NCI-H526 (cell line): ENCODE data around the gene SORL1.

ENCODE experiments used
- DNase-seq, 2 experiments: peaks; one replicate each; lab custom pipeline; 2025; lab: John Stamatoyannopoulos, UW

The SORL1 gene

GRCh38 chr11:121536126-121536525, 84.0 kb downstream of the SORL1 start:
- no peak for DNase-seq

DNA sequence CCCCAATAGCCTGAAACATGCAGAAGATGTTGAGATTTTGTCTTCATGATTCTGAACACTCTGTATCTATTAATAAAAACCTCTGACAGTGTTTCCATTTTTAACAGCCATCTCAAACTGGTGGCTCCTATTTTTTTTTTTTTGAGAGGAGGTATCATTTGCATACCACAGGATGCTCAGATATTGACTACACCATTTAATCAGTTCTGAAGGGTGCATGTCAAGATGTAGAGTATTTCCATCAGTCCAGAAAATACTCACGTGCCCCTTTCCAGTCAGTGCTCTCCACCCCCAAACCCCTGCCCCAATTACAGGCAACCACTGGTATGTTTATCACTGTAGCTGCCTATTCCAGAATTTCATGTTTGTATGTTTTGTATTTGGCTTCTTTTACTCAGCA, 85.9 kb downstream of the SORL1 start:
- peak in 1 of 2 experiments; percentile 19 for DNase-seq

DNA sequence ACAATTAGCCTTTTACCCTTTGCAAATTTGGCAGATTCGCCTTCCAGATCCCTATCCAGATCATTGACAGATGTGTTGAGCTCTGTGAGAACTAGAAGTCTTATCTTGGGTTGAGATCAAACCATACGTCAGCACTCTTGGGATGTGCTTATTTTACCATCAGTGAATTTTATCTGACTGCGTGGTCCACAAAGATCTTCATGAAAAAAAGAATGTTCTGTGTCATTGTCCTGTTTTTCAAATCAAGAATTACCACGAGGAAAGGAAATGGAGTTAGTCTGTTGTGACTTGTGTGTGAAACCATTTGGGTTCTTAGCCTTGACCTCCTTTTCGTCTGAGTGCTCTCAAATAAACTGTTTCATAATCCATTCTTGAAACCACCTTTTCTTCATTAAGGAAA, 86.9 kb downstream of the SORL1 start:
- DNase-seq, result no peak

- DNase-seq, result no peak
Observed at GRCh38 chr11:121540627-121541026, 88.5 kb downstream of the SORL1 start.

- no peak for DNase-seq
Observed at GRCh38 chr11:121543836-121544380, 91.8 kb downstream of the SORL1 start.

- no peak for DNase-seq
Observed at GRCh38 chr11:121544956-121545355, 92.8 kb downstream of the SORL1 start.

- DNase-seq, result no peak
Observed at GRCh38 chr11:121547574-121547973, 95.5 kb downstream of the SORL1 start.

DNA sequence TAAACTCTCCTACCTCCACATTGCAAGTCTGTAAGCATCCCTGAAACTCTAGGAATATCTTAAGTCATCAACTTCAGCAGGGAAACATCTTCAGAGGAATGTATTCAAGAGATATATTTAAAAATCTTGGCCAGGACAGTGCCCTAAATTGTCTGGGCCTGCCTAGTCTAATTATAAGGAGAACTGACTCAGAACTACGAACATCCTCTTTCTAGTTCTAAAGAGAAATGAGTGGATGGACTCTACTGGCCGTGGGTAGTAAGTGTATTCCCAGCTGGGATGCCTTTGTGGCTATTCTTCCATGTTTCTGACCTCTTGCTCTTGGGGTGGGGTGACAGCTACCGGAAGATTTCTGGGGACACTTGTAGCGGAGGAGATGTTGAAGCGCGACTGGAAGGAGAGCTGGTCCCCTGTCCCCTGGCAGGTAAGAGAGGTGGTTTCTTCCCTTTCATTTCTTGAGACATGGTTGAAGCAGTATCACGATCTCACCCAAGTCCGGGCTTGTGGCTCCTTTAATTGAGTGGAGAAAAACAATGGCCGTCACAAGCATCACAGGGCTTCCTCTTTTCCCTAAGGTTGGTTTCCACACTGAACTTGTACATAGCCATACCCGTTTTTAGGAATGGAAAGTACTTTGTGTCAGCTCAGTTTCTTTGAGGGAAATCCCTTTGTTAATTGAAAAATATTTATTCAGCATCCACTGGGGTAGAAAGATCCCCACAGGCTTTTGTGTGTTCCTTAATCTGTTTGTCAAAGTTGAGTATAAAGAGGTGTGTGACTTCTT, 98.3 kb downstream of the SORL1 start:
- no peak for DNase-seq

- no peak for DNase-seq
Observed at GRCh38 chr11:121551463-121551862, 99.3 kb downstream of the SORL1 start.

DNA sequence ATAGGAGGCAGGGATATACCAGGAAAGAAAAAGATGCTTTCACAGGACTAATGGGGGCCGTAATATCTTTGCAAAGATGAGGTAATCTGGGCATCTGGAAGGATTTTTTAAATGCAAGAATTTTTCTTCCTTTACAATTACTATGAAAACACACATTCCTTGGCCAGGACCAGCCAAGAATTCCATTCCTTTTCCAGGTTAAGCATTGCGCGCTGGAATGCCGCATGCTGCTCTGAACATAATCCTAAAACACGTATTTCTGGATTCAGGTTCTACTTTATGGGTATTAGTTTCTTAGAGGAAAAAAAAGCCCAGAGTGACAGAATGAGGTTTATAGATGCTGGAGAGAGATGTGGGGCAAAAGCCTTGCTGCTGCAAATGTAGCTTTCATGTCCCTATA, 100.0 kb downstream of the SORL1 start:
- no peak for DNase-seq

GRCh38 chr11:121552644-121553043, 100.5 kb downstream of the SORL1 start:
- no peak for DNase-seq

GRCh38 chr11:121553389-121553788, 101.3 kb downstream of the SORL1 start:
- DNase-seq, result no peak

DNA sequence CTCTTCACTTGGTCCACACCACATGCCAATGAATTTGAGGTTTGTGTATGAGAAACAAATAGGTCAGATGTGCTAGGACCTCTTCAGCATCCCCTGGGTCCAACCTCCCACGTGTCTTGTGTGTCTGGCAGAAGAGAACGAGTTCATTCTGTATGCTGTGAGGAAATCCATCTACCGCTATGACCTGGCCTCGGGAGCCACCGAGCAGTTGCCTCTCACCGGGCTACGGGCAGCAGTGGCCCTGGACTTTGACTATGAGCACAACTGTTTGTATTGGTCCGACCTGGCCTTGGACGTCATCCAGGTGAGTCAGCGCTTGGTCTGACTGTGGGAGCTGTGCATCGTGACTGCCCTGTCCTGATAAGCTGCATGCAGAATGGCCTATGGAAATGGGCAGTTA, 101.7 kb downstream of the SORL1 start:
- no peak for DNase-seq

GRCh38 chr11:121554552-121554951, 102.4 kb downstream of the SORL1 start:
- DNase-seq, result no peak

GRCh38 chr11:121555121-121555520, 103.0 kb downstream of the SORL1 start:
- DNase-seq, result no peak

GRCh38 chr11:121556937-121557336, 104.8 kb downstream of the SORL1 start:
- no peak for DNase-seq

GRCh38 chr11:121557348-121557747, 105.2 kb downstream of the SORL1 start:
- DNase-seq, result no peak

DNA sequence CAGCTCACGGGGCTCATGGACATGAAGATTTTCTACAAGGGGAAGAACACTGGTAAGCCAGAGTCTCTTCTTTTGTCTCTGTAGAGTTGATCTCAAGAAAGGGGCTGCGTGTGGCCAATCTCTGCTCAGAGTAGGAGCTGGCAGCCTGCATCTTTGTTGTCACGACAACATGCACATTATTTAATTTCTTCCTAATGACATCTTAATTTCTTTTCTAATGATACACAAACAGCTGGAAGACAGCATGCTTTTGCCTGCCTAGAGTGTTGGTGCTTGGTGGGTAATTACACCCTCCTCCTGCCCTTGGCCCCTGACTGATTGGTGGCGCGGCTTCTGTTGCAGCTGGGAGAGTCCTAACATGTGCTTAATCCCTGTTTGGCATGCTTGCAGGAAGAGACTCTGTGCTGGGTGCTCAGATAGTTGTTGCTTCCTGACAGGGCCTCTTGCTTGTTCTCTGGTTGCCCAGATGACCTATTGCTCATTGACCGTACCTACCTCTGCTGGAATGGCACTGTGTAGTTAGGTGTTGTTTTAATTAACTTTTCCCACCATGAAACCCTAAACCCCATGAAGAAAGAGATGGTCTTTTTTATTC, 107.6 kb downstream of the SORL1 start:
- no peak for DNase-seq

DNA sequence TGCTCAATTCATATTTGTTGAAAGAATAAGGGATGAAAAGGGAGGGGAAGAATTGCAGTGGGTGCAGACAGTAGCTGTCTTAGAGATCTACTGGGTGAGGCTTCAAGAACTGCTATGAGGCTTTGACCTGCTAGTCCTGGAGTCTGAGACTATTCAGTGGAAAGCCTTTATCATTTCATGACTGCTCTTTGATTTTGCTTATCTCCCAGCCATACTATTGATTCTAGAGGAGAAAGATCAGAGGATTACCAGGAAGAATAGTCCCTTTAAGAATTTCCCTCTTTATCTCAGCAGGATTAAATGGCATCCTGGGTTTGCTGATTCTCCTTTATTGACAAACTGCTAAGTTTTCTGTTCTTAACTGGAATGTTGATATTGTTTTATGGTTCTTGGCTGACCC, 108.1 kb downstream of the SORL1 start:
- DNase-seq, result no peak

DNA sequence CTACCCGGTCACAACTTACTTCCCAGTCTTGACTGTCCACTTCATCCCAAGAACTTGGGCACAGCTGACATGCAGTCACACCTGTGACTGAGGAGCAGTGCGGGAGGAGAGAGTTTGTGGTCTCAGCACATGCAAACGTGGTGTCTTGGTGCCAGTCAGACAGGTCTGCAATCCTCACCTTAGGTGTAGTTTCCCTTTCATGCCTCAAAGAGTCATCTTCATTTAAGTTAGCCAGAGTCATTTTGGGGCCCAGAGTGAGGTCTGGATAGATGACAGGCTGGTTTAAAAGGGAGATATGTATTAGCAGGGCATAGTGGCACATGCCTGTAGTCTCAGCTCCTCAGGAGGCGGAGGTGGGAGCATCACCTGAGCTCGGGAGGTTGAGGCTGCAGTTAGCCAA, 109.1 kb downstream of the SORL1 start:
- no peak for DNase-seq

DNA sequence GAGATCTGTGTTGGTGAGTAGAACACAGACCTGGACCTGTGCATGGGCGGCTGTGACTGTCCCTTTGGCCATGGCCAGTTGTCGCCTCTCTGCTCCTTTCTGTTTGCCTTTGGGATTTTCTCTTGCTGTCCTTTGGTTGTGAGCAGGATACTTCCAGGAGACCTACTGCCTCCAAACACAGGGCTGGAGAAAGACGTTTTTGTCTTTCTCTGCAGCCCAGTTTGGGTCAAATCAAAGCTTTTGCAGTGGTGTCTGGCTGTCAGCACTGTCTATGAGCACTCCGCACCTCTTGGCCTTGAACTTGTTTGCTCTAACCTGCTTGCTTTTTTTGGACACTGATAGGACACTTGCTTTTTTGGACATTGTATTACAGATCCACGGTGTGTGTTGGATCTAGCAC, 109.6 kb downstream of the SORL1 start:
- DNase-seq, result no peak

GRCh38 chr11:121563003-121563402, 110.9 kb downstream of the SORL1 start:
- no peak for DNase-seq
